Suprapubic skin (tissue), 4 donors: Measurements from ENCODE around the gene MFSD11. TPM values are rescaled to one million over a fixed set of nuclear protein-coding genes. Genes with fewer than 3 reads are reported as not detected.
A peak's percentile ranks its signal among the peaks of the same experiment; 100 is the strongest.
"Not testable (repeated sequence)": the region's sequence is repeated elsewhere in the genome, so short reads cannot be mapped to it uniquely, and the experiment has no call there.

Source experiments
- DNase-seq, 2 donors: peaks; one replicate each; pipeline ENCODE4 v3.0.0-alpha.2; 2019; ENCODE audit warnings: low spot score in 2 of 2
- H3K27ac ChIP-seq: fragments of 200-600 bp; sonication (generic); one replicate; pipeline ENCODE4 v1.5.1; 2019
- H3K27me3 ChIP-seq: fragments of 200-600 bp; sonication (generic); one replicate; pipeline ENCODE4 v1.5.1; 2019
- H3K36me3 ChIP-seq: fragments of 200-600 bp; sonication (generic); one replicate; pipeline ENCODE4 v1.5.1; 2019
- H3K4me1 ChIP-seq: fragments of 200-600 bp; sonication (generic); one replicate; pipeline ENCODE4 v1.5.1; 2019
- H3K4me3 ChIP-seq: fragments of 200-600 bp; sonication (generic); one replicate; pipeline ENCODE4 v1.5.1; 2019; ENCODE audit warnings: mild to moderate bottlenecking
- H3K9me3 ChIP-seq: fragments of 200-600 bp; sonication (generic); one replicate; pipeline ENCODE4 v1.5.1; 2019
- CTCF ChIP-seq, 2 donors: fragments of 200-600 bp in 1 of 2; fragments of 450-650 bp in 1 of 2; sonication (generic) in 1 of 2; IDR thresholded peaks; one replicate each; pipeline ENCODE4 v1.5.1; 2016 to 2019; ENCODE audit warnings: antibody characterized with exemption in 2 of 2, mild to moderate bottlenecking in 1 of 2, moderate library complexity in 1 of 2
- EP300 ChIP-seq: sonication (generic); formaldehyde crosslinking; IDR thresholded peaks from one replicate; pipeline ENCODE4 v1.6.1; 2017; ENCODE audit warnings: antibody characterized with exemption
- POLR2A ChIP-seq, 2 donors: fragments of 450-650 bp; IDR thresholded peaks; one replicate each; pipeline ENCODE4 v1.6.1; 2017; ENCODE audit warnings: antibody characterized with exemption in 2 of 2, mild to moderate bottlenecking in 2 of 2, moderate library complexity in 2 of 2
- POLR2AphosphoS5 ChIP-seq, 3 donors: sonication (generic); formaldehyde crosslinking; IDR thresholded peaks; one replicate each; pipeline ENCODE4 v1.6.1; 2017; ENCODE audit warnings: antibody characterized with exemption in 3 of 3
- WGBS: methylation state at CpG from one replicate; pipeline ENCODE4 v1.1.5; 2018; 5-methylcytosine and 5-hydroxymethylcytosine counted together
- total RNA-seq, 4 donors: library from RNA; depleted of rRNA; stranded (reverse); fragments of >200 nt; gene quantifications; one replicate each; pipeline ENCODE4 v1.1.0, GENCODE V29; 2016

Gene MFSD11
- total RNA-seq, 4 donors from 2014 or later, result 31.5 to 78.8 (median 37.2) TPM

GRCh38 chr17:76704805-76705204 is 33.1 kb upstream of the MFSD11 start:
- Histone ChIP-seq H3K27ac (no peak overlapping the region), H3K4me1 (peaks cover 45% of the 10 kb centered on the region), H3K36me3 (no peaks in the 10 kb centered on the region), H3K4me3 (no peak overlapping the region), H3K27me3 (no peaks in the 10 kb centered on the region), H3K9me3 (no peaks in the 10 kb centered on the region)
- TF ChIP-seq POLR2A (IDR thresholded peaks at IDR 0.05) (no peak), POLR2AphosphoS5 (IDR thresholded peaks at IDR 0.05) (no peak), EP300 (no peak), CTCF (IDR thresholded peaks at IDR 0.05) (no peak)
- DNase-seq, result no peak
- WGBS, result 68% methylated on average over 4 of the region's 4 CpGs

- TF ChIP-seq POLR2AphosphoS5 (IDR thresholded peaks at IDR 0.05), result no peak
- TF ChIP-seq POLR2A (IDR thresholded peaks at IDR 0.05), result no peak
- no peak for TF ChIP-seq EP300
- TF ChIP-seq CTCF (IDR thresholded peaks at IDR 0.05), result no peak
- no peak overlapping the region for H3K4me3 ChIP-seq
- WGBS, result 89% methylated on average over 3 of the region's 3 CpGs
- H3K27me3 ChIP-seq, result no peaks in the 10 kb centered on the region
- H3K36me3 ChIP-seq, result no peaks in the 10 kb centered on the region
- no peaks in the 10 kb centered on the region for H3K9me3 ChIP-seq
- H3K27ac ChIP-seq, result no peak overlapping the region
- DNase-seq, result no peak
- peaks cover 34% of the 10 kb centered on the region for H3K4me1 ChIP-seq
Measured at GRCh38 chr17:76706817-76707216, 31.1 kb upstream of the MFSD11 start.

GRCh38 chr17:76707985-76708807 is 29.7 kb upstream of the MFSD11 start:
- no peaks in the 10 kb centered on the region for H3K9me3 ChIP-seq
- peaks cover 5% of the 10 kb centered on the region for H3K36me3 ChIP-seq
- no peak for TF ChIP-seq CTCF (IDR thresholded peaks at IDR 0.05)
- TF ChIP-seq POLR2A (IDR thresholded peaks at IDR 0.05), result no peak
- TF ChIP-seq POLR2AphosphoS5 (IDR thresholded peaks at IDR 0.05), result no peak
- TF ChIP-seq EP300, result no peak
- no peaks in the 10 kb centered on the region for H3K27me3 ChIP-seq
- WGBS, result 36% methylated on average over 10 of the region's 14 CpGs
- no peak overlapping the region for H3K4me3 ChIP-seq
- peaks cover 32% of the 10 kb centered on the region for H3K4me1 ChIP-seq
- peak overlapping the region; percentile 88 for H3K27ac ChIP-seq
- no peak for DNase-seq

- TF ChIP-seq EP300 (no peak), POLR2A (IDR thresholded peaks at IDR 0.05) (no peak), POLR2AphosphoS5 (IDR thresholded peaks at IDR 0.05) (no peak), CTCF (IDR thresholded peaks at IDR 0.05) (no peak)
- peaks cover 14% of the 10 kb centered on the region for H3K36me3 ChIP-seq
- WGBS, result 38% methylated on average over 19 of the region's 29 CpGs
- DNase-seq, result peak; percentile 88
- H3K4me3 ChIP-seq, result peak overlapping the region; percentile 75
- H3K27me3 ChIP-seq, result no peaks in the 10 kb centered on the region
- no peaks in the 10 kb centered on the region for H3K9me3 ChIP-seq
- peaks cover 32% of the 10 kb centered on the region for H3K4me1 ChIP-seq
- H3K27ac ChIP-seq, result peak overlapping the region; percentile 88
Measured at GRCh38 chr17:76709077-76709950, 28.6 kb upstream of the MFSD11 start.

DNA sequence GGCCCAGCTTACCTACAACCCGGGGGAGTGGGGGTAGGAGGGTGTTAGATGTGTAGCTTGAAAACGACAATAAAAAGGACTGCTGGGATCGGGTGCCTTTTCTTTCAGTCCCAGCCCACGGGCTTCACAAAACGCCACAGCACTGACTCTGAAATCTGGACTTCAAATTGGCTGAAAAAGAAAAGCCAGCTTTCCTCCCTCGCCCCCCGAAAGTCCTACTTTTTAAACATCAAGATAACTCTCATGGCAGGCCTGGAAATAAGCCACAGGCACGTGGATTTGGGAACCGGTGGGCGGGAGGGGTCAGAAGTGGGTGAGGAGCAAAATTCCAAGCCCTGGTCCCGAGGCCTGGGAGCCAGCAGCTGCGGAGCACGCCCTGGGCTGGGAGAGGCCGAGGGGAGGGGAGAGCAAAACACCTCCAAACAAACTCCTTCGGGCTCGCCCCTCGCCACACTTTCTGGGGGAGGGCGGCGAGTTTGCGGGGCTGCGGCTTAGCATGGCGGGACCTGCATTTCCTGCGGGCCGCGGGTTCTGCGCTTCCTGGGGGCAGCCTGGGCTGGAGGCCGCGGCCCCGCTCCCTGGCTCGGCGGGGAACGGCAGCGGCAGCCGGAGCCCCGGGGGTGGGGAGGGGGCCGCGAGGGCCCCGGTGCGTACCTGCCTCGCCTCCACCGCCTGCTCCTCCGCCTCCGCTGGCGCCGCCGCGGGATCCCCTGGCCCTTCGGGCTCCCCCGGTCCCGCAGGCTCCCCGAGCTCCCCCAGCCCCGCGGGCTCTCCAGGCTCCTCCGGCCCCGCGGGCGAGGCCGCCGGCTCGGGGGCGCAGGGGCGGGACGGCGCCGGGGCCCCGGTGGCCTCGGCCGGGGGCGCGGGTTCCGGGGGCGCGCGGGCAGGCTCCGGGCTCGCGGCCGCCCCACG is 27.7 kb upstream of the MFSD11 start:
- peak overlapping the region; percentile 75 for H3K4me3 ChIP-seq
- WGBS, result 5% methylated on average over 32 of the region's 79 CpGs

More for the DNA sequence above, 27.7 kb upstream of the MFSD11 start:
- H3K27ac ChIP-seq, result peak overlapping the region; percentile 88
- H3K36me3 ChIP-seq, result peaks cover 14% of the 10 kb centered on the region
- peak in 1 of 2 donors; percentile 70 for DNase-seq
- peaks cover 40% of the 10 kb centered on the region for H3K4me1 ChIP-seq
- H3K9me3 ChIP-seq, H3K27me3 ChIP-seq: not testable (repeated sequence)
